ENCODE data around the gene ZNF136.

ZNF136 gene

DNA sequence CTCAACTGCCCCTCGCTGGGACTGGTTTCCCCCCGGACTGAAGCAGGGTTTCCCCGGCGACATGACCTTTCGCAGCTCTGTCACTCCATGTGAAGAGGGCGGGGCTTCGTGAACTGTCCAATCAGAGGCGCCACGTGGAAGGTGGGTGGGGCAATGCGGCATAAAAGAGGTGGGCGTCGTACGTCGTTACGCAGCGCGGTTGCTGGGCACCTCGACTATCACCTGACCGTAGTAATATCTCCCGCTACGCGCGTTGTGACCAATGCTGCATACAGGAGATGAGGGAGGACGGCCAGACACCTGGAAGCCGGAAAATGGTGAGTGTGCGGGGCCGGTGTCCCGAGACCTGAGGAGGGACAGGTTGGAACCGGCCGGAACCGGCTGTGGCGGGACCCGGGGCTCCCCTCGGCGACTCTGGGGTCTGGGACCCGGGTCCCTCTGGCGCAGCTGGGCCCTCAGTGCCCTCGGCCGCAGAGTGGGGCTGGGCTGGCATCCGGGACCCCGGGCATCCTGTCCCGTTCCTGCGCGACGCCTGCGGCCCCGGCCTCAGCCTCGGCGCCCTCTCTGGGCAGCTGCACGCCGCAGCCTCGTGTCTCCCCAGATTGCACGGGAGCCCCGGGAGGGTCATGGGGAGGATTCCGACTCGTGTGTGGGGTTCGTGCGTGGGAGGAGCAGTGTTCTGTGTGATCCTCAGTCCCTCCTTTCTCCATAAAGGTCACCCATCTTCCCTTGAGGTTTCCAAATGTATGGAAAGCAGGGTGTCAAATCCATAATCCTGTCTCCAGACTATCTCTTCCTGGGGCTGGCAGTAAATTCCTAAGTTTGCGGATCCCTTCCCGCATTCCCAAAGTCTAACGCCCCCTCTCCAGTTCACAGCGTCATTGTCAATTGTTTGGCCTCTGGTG is 32.2 kb downstream of the ZNF136 start:
- DNase-seq (ENCODE audit: low spot score): no peak
- TF ChIP-seq, protein P1, sequence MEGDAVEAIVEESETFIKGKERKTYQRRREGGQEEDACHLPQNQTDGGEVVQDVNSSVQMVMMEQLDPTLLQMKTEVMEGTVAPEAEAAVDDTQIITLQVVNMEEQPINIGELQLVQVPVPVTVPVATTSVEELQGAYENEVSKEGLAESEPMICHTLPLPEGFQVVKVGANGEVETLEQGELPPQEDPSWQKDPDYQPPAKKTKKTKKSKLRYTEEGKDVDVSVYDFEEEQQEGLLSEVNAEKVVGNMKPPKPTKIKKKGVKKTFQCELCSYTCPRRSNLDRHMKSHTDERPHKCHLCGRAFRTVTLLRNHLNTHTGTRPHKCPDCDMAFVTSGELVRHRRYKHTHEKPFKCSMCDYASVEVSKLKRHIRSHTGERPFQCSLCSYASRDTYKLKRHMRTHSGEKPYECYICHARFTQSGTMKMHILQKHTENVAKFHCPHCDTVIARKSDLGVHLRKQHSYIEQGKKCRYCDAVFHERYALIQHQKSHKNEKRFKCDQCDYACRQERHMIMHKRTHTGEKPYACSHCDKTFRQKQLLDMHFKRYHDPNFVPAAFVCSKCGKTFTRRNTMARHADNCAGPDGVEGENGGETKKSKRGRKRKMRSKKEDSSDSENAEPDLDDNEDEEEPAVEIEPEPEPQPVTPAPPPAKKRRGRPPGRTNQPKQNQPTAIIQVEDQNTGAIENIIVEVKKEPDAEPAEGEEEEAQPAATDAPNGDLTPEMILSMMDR (IDR thresholded peaks at IDR 0.05; ENCODE audit: extremely low read depth, missing control alignments): no peak

DNA sequence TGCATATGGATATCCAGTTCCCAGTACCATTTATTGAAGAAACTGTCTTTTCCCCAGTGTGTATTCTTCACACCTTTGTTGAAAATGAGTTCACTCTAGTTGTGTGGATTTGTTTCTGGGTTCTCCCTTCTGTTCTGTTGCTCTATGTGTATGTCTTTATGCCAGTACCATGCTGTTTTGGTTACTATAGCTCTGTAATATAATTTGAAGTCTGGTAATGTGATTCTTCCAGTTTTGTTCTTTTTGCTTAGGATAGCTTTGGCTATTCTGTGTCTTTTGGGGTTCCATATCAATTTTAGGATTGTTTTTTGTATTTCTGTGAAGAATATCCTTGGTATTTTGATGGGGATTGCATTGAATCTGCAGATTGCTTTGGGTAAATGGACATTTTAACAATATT is 35.2 kb downstream of the ZNF136 start:
- TF ChIP-seq, protein P1 (IDR thresholded peaks at IDR 0.05; ENCODE audit: extremely low read depth, missing control alignments): no peak
- DNase-seq (ENCODE audit: low spot score): no peak

DNA sequence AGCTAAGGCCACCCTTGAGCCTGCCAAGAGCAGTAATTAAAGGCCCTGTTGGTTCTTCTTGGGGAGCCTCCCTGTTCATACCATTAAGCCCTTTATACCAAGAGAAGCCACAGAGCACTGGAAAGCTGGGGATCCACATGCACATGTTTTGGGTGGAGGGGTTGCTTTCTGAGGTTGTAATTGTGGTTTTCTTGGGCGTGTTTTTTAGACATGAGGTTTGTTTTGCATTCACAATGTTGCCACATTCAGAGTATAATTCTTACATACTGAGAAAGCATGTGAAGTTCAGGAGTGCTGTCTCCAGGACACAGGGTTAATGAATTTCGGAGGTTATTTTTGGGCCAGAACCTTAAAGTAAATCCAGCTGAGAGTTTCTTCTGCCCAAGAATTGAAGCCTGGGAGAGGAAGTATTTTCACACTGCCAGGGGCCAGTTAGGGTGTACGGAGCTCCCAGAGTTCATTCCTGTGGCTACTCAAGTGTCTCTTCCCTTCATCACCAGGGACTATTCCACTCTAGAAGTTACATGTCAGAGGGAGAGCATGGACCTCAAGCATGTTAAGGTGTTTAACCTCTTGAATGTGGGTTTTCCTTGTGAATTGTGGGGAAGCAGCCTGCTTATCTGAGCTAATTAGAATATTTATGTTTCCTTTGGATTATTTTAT is 37.0 kb downstream of the ZNF136 start:
- TF ChIP-seq, protein P1 (IDR thresholded peaks at IDR 0.05; ENCODE audit: extremely low read depth, missing control alignments): no peak
- no peak for DNase-seq (ENCODE audit: low spot score)

DNA sequence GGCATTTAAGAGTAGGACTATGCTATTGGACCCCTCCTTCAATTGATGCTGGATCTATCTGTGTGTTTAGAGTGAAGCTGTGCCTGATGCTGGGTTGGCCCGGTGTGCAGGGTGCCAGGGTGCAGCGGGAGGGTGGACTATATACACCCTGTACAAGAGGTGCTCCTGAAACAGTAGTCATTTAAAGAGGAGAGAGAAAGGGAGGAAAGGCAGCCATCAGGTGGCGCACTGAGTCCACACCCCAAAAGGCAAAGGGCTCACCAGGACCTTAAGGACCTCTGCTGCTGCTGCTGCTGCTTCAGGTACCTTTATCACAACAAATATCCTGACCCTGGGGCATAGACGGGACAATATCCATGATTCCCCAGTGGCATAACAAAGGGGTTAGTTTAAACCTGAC is 39.4 kb downstream of the ZNF136 start:
- no peak for DNase-seq (ENCODE audit: low spot score)
- TF ChIP-seq, protein P1 (IDR thresholded peaks at IDR 0.05; ENCODE audit: extremely low read depth, missing control alignments): no peak

DNA sequence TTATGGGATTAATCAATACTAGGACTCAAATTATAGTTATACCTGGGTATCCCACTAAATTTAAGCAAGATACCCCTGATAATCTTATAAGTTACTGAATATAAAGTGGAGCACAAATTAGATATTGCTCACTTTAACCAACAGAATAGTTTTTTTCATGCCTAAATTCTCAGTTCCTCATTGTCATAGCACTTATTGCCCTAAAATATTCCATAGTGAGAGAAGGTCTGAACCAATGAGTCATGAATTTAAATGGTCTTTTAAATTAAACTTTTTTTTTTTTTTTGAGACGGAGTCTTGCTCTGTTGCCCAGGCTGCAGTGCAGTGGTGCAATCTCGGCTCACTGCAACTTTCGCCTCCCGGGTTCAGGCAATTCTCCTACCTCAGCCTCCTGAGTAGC is 42.4 kb downstream of the ZNF136 start:
- DNase-seq (ENCODE audit: low spot score): no peak
- TF ChIP-seq, protein P1 (IDR thresholded peaks at IDR 0.05; ENCODE audit: extremely low read depth, missing control alignments): no peak

DNA sequence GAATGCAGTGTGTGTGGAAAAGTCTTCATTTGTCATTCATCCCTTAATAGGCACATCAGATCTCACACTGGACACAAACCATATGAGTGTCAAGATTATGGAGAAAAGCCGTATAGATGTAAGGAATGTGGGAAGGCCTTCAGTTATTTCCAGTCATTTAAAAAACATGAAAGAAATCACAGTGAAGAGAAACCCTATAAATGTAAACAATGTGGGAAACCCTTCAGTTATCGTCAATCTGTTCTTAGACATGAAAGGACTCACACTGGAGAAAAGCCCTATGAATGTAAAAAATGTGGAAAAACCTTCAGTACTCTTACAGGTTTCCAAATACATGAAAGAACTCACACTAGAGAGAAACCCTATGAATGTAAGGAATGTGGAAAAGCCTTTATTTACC is 45.3 kb downstream of the ZNF136 start:
- no peak for DNase-seq (ENCODE audit: low spot score)
- TF ChIP-seq, protein P1 (IDR thresholded peaks at IDR 0.05; ENCODE audit: extremely low read depth, missing control alignments): no peak

DNA sequence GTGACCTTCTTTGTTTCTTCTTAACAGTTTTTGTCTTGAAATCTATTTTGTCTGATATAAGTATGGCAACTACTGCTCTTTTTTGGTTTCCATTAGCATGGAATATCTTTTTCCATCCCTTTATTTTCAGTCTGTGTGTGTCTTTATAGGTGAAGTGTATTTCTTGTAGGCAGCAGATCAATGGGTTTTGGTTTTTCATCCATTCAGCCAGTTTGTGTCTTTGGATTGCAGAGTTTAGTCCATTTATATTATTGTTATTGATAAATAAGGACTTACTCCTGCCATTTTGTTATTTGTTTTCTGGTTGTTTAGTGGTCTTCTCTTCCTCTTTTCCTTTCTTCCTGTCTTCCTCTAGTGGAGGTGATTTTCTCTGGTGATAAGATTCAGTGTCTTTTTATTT is 54.4 kb downstream of the ZNF136 start:
- TF ChIP-seq, protein P1 (IDR thresholded peaks at IDR 0.05; ENCODE audit: extremely low read depth, missing control alignments): no peak
- DNase-seq (ENCODE audit: low spot score): no peak

Measured in GM20000 (cell line).